Karpas-422 (cell line): ENCODE data around the gene ZSCAN21. TPM values are rescaled to one million over a fixed set of nuclear protein-coding genes. Genes with fewer than 3 reads are reported as not detected.
"Not testable (repeated sequence)": the region's sequence is repeated elsewhere in the genome, so short reads cannot be mapped to it uniquely, and the experiment has no call there.

Source experiments
- DNase-seq: peaks from one replicate; pipeline ENCODE4 v3.0.0-alpha.2; 2015
- H2AFZ ChIP-seq: fragments of 200-600 bp; sonication (generic); 2 replicates; pipeline ENCODE4 v1.6.1; 2014; ENCODE audit warnings: antibody characterized with exemption, low read length, mixed read lengths
- H3K27ac ChIP-seq: fragments of 200-600 bp; sonication (generic); 2 replicates; pipeline ENCODE4 v1.5.1; 2014; ENCODE audit warnings: mild to moderate bottlenecking, low read length, moderate library complexity
- H3K27me3 ChIP-seq: fragments of 200-600 bp; sonication (generic); 2 replicates; pipeline ENCODE4 v1.6.1; 2014; ENCODE audit warnings: low read length, mixed read lengths
- H3K36me3 ChIP-seq: fragments of 200-600 bp; sonication (generic); 2 replicates; pipeline ENCODE4 v1.6.1; 2014; ENCODE audit warnings: low read length, mixed read lengths; ENCODE audit not compliant: insufficient read depth
- H3K4me1 ChIP-seq: fragments of 200-600 bp; sonication (generic); 2 replicates; pipeline ENCODE4 v1.6.1; 2014; ENCODE audit warnings: mild to moderate bottlenecking, low read length, mixed read lengths
- H3K4me2 ChIP-seq: fragments of 200-600 bp; sonication (generic); 2 replicates; pipeline ENCODE4 v1.6.1; 2014; ENCODE audit warnings: low read length, low read depth, mild to moderate bottlenecking; ENCODE audit not compliant: poor library complexity, severe bottlenecking
- H3K4me3 ChIP-seq: fragments of 200-600 bp; sonication (generic); 2 replicates; pipeline ENCODE4 v1.5.1; 2014; ENCODE audit warnings: mild to moderate bottlenecking, antibody characterized with exemption, low read length, mixed read lengths
- H3K79me2 ChIP-seq: fragments of 200-600 bp; sonication (generic); 2 replicates; pipeline ENCODE4 v1.6.1; 2014; ENCODE audit warnings: mild to moderate bottlenecking, low read length, mixed read lengths
- H3K9ac ChIP-seq: fragments of 200-600 bp; sonication (generic); 2 replicates; pipeline ENCODE4 v1.6.0; 2014; ENCODE audit warnings: low read length
- H3K9me2 ChIP-seq: fragments of 200-600 bp; sonication (generic), shearing (Covaris generic); replicated peaks from 2 replicates; pipeline ENCODE4 v1.6.0; 2014; ENCODE audit warnings: mild to moderate bottlenecking, low read length, moderate library complexity; ENCODE audit not compliant: insufficient read depth
- H3K9me3 ChIP-seq: fragments of 300-700, 200-600 bp; sonication (generic); 2 replicates; pipeline ENCODE4 v1.6.1; 2014; ENCODE audit warnings: low read length, mixed read lengths
- H4K20me1 ChIP-seq: fragments of 200-600 bp; sonication (generic); 2 replicates; pipeline ENCODE4 v1.6.1; 2014; ENCODE audit warnings: mild to moderate bottlenecking, antibody characterized with exemption, low read length, low read depth; ENCODE audit not compliant: insufficient read depth
- total RNA-seq: library from RNA; depleted of rRNA; stranded (reverse); fragments of >200 nt; shearing (Covaris generic); gene quantifications from 2 replicates; pipeline ENCODE4 v1.2.3, GENCODE V29; 2014; ENCODE audit warnings: low replicate concordance

ZSCAN21 gene
- total RNA-seq, 1 experiment from 2014 or later = 6.1 TPM

DNA sequence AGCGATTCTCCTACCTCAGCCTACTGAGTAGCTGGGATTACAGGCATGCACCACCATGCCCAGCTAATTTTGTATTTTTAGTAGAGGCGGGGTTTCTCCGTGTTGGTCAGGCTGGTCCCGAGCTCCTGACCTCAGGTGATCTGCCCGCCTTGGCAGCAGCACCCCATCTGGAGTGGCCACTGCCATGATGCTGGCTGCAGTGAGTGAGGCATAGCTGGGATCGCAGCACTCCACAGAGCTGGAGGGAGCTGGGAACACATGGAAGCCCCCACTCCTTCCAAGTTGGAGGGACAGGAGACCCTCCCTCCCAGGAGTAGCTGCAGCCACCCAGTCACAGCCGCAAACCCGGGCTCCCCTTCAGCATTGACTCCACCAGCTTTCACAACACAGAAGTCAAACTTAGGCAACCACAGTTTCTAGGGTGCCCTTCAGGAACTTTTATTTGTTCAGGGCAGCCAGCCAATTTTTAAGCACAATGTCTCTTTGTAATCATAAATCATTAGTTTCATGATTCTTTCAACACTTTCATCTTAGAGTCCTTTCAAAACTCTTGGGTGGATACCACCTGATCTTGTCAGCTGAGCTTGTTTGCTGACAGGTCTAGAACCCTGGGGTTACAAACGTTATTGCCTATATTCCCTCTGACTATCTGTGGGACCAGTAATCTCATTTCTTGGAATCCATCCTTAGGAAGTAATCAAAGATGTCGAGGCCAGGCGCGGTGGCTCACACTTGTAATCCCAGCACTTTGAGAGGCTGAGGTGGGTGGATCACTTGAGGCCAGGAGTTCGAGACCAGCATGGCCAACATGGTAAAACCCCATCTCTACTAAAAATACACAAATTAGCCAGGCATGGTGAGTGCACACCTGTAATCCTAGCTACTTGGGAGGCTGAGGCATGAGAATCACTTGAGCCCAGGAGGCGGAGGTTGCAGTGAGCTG, 36.9 kb upstream of the ZSCAN21 start:
- not testable (repeated sequence) for H3K9me3 ChIP-seq, H3K27ac ChIP-seq, H2AFZ ChIP-seq, H3K4me3 ChIP-seq, H3K9me2 ChIP-seq, H3K4me2 ChIP-seq, DNase-seq, H3K27me3 ChIP-seq, H4K20me1 ChIP-seq, H3K9ac ChIP-seq, H3K36me3 ChIP-seq
- Histone ChIP-seq H3K79me2 (peaks cover 21% of the 10 kb centered on the region), H3K4me1 (peaks cover 14% of the 10 kb centered on the region)

DNA sequence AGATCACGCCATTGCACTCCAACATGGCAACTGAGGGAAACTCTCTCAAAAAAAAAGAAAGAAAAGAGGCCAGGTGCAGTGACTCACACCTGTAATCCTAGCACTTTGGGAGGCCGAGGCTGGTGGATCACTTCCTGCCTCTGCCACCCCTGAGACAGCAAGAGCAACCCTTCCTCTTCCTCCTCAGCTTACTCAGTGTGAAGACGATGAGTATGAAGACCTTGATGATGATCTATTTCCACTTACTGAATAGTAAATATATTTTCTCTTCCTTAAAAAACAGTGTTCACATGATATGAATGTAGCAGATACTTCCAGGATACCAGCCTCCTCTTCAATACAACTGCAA, 36.3 kb upstream of the ZSCAN21 start:
- no peaks in the 10 kb centered on the region for H3K27me3 ChIP-seq
- no peaks in the 10 kb centered on the region for H3K9me3 ChIP-seq
- no peak overlapping the region for H3K4me2 ChIP-seq
- H2AFZ ChIP-seq = no peak overlapping the region
- no peak overlapping the region for H3K27ac ChIP-seq
- peaks cover 7% of the 10 kb centered on the region; the same call in 1 of the 2 replicates for H4K20me1 ChIP-seq
- no peak overlapping the region for H3K9ac ChIP-seq
- no peaks in the 10 kb centered on the region for H3K9me2 ChIP-seq
- no peak for DNase-seq
- peaks cover 27% of the 10 kb centered on the region for H3K79me2 ChIP-seq
- no peak overlapping the region for H3K4me3 ChIP-seq
- H3K36me3 ChIP-seq = peaks cover 10% of the 10 kb centered on the region; the same call in 1 of the 2 replicates
- peaks cover 14% of the 10 kb centered on the region for H3K4me1 ChIP-seq

DNA sequence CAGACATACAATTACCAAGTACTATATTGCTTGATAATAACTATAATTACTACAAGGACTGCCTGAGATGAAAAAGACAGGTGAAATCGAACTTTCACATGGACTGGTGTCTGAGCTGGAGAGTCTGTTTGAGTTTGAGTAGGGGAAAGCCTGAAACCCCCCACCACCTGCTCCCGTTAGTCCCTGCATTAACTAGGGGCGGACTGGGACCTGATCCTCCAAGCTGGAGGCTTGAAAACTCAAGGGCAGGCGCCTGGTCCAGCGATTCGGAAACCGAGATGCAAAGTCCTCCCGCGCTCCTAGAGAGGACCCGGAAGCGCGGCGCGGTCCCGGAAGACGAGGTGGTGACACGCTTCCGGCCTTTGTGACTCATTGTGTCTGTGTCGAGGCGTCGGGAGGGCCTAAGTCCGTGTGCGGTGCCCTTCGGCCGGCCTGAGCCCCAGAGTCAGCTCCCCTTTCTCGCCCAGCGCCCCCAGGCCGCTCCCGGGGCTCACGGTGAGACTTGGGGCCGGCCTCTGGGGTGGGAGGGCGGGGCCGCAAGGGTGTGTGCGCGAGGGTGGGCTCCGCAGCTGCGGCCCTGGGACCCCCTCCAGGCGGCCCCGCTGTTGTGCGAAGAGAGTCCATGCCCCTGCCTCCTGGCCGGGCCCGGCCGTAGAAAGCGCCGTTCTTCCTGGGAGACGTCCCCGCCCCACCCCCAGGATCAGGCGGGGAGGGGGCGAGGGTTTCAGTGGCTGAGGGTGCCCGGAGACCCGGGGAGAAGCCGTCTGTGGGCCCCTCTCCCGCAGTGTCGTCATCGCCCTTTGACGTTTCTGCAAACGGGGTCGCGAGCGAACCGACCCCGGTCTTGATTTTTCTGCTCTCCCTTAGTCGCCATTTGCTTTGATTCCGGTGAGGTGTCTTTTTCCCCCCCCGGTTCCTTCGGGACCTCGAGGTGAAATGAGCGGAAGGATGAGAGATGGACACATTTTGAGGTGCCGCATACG, 34.1 kb upstream of the ZSCAN21 start, which contains the start of gene ZKSCAN1:
TSS of gene ZKSCAN1 (plus strand) at position 365 of the 983 bp plus-strand sequence. CDS start 7,911 bp downstream, outside the sequence.
- Histone ChIP-seq H3K4me3 (peak within 1 kb of the TSS; percentile 80), H3K36me3 (peaks cover 10% of the 10 kb centered on the region; the same call in 1 of the 2 replicates), H3K9ac (peak within 1 kb of the TSS; percentile 94), H3K27me3 (no peaks in the 10 kb centered on the region), H3K4me2 (peak within 1 kb of the TSS; percentile 81), H4K20me1 (peaks cover 7% of the 10 kb centered on the region; the same call in 1 of the 2 replicates), H3K4me1 (peaks cover 14% of the 10 kb centered on the region), H2AFZ (peak within 1 kb of the TSS; percentile 95), H3K9me3 (no peaks in the 10 kb centered on the region), H3K9me2 (no peaks in the 10 kb centered on the region), H3K27ac (peak within 1 kb of the TSS; percentile 32; the same call in 1 of the 2 replicates), H3K79me2 (peaks cover 48% of the 10 kb centered on the region)
- peak; percentile 96 for DNase-seq

DNA sequence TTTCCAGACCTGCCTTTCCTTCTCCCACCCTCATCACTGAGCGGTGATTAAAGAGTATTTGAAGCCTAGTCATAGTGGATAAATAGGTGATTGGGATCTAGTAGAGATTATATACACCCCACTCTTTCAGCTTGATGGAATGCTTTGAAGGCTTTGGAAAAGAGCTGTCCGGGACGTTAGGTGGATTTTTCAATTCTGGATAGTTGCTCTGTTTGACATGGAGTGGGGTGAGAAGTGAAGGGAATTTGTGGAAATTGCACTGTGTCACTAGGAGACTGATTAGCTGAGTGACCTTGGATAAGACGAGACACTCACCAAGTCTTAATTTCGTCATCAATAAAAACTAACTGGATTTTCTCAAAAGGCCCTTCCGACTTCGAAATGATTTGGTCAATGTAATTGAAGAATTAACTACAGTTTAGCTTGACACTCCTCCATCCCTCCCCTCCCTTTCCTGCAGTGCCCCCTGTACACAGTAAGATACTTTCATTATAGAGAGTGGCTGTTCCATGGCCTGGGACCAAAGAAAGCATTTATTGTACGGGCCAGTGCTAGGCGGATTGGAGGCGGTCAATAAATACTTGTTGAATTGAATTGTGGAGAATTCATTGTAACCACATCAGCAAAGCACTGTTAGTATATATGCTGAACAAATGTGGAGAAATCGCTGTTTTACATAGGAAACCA, 33.2 kb upstream of the ZSCAN21 start:
- DNase-seq = no peak
- H3K36me3 ChIP-seq = peaks cover 10% of the 10 kb centered on the region; the same call in 1 of the 2 replicates
- peaks cover 53% of the 10 kb centered on the region for H3K79me2 ChIP-seq
- peak overlapping the region; percentile 94 for H3K9ac ChIP-seq
- H3K9me2 ChIP-seq = no peaks in the 10 kb centered on the region
- peak overlapping the region; percentile 80 for H3K4me3 ChIP-seq
- H3K4me2 ChIP-seq = peak overlapping the region; percentile 81
- H3K4me1 ChIP-seq = peaks cover 14% of the 10 kb centered on the region
- H3K27me3 ChIP-seq = no peaks in the 10 kb centered on the region
- peaks cover 8% of the 10 kb centered on the region; the same call in 1 of the 2 replicates for H4K20me1 ChIP-seq
- no peak overlapping the region; the same call in 1 of the 2 replicates for H3K27ac ChIP-seq
- no peaks in the 10 kb centered on the region for H3K9me3 ChIP-seq
- no peak overlapping the region for H2AFZ ChIP-seq

DNA sequence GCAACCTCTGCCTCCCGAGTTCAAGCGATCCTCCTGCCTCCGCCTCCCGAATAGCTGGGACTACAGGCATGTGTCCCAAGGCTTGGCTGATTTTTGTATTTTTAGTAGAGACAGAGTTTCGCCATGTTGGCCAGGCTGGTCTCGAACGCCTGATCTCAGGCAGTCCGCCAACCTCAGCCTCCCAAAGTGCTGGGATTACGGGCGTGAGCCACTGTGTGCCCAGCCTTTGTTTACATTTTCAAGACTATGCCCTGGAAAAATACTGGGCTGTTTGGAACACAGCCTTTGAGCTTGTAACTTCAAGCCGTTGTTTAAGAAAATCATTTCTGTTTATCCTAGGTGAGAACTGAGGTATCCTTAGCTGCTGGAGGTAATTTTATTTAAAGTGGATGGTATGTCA, 32.3 kb upstream of the ZSCAN21 start:
- H3K79me2 ChIP-seq = peaks cover 61% of the 10 kb centered on the region
- H2AFZ ChIP-seq = no peak overlapping the region
- H4K20me1 ChIP-seq = peaks cover 10% of the 10 kb centered on the region; the same call in 1 of the 2 replicates
- no peaks in the 10 kb centered on the region for H3K9me2 ChIP-seq
- H3K27me3 ChIP-seq = no peaks in the 10 kb centered on the region
- no peak overlapping the region for H3K27ac ChIP-seq
- no peak for DNase-seq
- H3K4me1 ChIP-seq = peaks cover 14% of the 10 kb centered on the region
- no peaks in the 10 kb centered on the region for H3K9me3 ChIP-seq
- peaks cover 17% of the 10 kb centered on the region; the same call in 1 of the 2 replicates for H3K36me3 ChIP-seq
- H3K4me3 ChIP-seq = no peak overlapping the region
- H3K4me2 ChIP-seq = peak overlapping the region; percentile 10
- H3K9ac ChIP-seq = no peak overlapping the region

DNA sequence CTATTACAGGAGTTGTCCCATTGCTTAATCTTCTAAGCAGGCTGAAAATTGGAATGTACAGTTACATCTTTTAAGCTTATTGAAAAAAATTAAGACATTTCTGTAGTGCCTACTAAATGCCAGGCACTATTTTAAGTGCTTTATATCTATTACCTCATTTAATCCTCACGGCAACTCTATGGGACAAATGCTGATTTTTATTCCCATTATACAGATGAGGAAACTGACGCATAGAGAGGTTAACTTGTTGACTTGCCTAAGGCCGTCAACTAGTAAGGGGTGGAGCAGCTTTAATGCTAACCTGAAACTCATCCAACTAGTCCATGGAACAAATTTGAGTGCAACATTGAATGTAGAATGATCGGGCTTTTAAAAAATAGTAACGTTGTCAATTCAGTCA, 31.7 kb upstream of the ZSCAN21 start:
- H3K27ac ChIP-seq = no peak overlapping the region
- DNase-seq = no peak
- H3K9ac ChIP-seq = no peak overlapping the region
- H3K4me2 ChIP-seq = no peak overlapping the region
- H4K20me1 ChIP-seq = peaks cover 10% of the 10 kb centered on the region; the same call in 1 of the 2 replicates
- H3K4me1 ChIP-seq = peaks cover 14% of the 10 kb centered on the region
- no peak overlapping the region for H3K4me3 ChIP-seq
- H3K9me3 ChIP-seq = no peaks in the 10 kb centered on the region
- peaks cover 62% of the 10 kb centered on the region for H3K79me2 ChIP-seq
- H2AFZ ChIP-seq = no peak overlapping the region
- no peaks in the 10 kb centered on the region for H3K27me3 ChIP-seq
- H3K9me2 ChIP-seq = no peaks in the 10 kb centered on the region
- peaks cover 20% of the 10 kb centered on the region; the same call in 1 of the 2 replicates for H3K36me3 ChIP-seq

DNA sequence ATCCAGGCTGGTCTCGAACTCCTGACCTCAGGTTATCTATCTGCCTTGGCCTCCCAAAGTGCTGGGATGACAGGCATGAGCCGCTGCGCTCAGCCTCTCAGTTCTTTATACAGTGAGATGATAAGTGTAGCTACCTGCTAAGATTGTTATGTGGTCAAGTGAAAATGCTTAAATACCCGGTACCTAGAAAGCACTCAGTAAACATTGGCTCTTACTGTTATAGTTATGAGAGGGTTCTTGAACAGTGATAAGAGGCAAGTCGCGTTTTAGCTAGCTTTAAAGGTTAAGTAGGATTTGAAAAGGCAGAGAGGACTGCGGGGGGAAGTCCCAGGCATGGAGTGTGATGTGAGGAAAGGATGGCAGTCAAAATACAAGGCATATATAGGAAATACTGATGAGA, 29.7 kb upstream of the ZSCAN21 start:
- peaks cover 10% of the 10 kb centered on the region; the same call in 1 of the 2 replicates for H4K20me1 ChIP-seq
- H2AFZ ChIP-seq = no peak overlapping the region
- no peaks in the 10 kb centered on the region for H3K9me3 ChIP-seq
- H3K4me2 ChIP-seq = no peak overlapping the region
- DNase-seq = no peak
- H3K27ac ChIP-seq = no peak overlapping the region
- H3K4me3 ChIP-seq = no peak overlapping the region
- H3K79me2 ChIP-seq = peaks cover 62% of the 10 kb centered on the region
- no peaks in the 10 kb centered on the region for H3K9me2 ChIP-seq
- H3K27me3 ChIP-seq = no peaks in the 10 kb centered on the region
- peaks cover 12% of the 10 kb centered on the region for H3K4me1 ChIP-seq
- peaks cover 32% of the 10 kb centered on the region; the same call in 1 of the 2 replicates for H3K36me3 ChIP-seq
- no peak overlapping the region for H3K9ac ChIP-seq
